HepG2 (cell line): ENCODE data around the gene C3orf18. TPM values are rescaled to one million over a fixed set of nuclear protein-coding genes. Genes with fewer than 3 reads are reported as not detected.

ENCODE experiments used
- ATAC-seq: fragments of 200-7000 bp; cut with Tn5 transposase; 3 replicates; pipeline ENCODE4 v1.9.1; 2020; ENCODE audit warnings: mild to moderate bottlenecking, moderate library complexity
- BruUV-seq: library from RNA; stranded (reverse); fragments of 400-500 nt; replicated peaks from 2 replicates; lab custom pipeline; 2021; lab: Mats Ljungman, UMichigan
- CTCF ChIA-PET: fragments of 300-600 bp; formaldehyde crosslinking; extraction: SDS; loops from one replicate; lab custom pipeline; 2021; ENCODE audit warnings: low total read pairs, inconsistent platforms, low intra/inter-chr PET ratio; lab: Yijun Ruan, JAX
- POLR2A ChIA-PET: fragments of 350-600 bp; sonication (Branson Sonifier 250); formaldehyde crosslinking; loops from one replicate; lab custom pipeline; 2020; ENCODE audit warnings: antibody characterized with exemption, inconsistent platforms; lab: Yijun Ruan, JAX
- DNase-seq: peaks from one replicate; pipeline ENCODE4 v3.0.0-alpha.2; 2015; ENCODE audit warnings: low spot score
- FAIRE-seq: peaks from 3 replicates; lab custom pipeline; 2011; peaks lifted over from hg19 to GRCh38; lab: Jason Lieb, UNC
- H2AFZ ChIP-seq: one replicate; pipeline ENCODE4 v1.6.1; 2011; ENCODE audit warnings: low read length, inconsistent platforms
- H3K27ac ChIP-seq: fragments of 300-600 bp; 3 replicates; pipeline ENCODE4 v1.8.0; 2011; ENCODE audit warnings: mixed run types, mild to moderate bottlenecking, mixed read lengths, low read length, inconsistent platforms; ENCODE audit not compliant: insufficient read depth; ENCODE audit errors: extremely low read length
- H3K27me3 ChIP-seq, 2 experiments: fragments of 200-600 bp in 1 of 2; 2 replicates in 1 of 2; 3 replicates in 1 of 2; pipeline versions ENCODE4 v1.6.0 to v1.8.0; 2011; ENCODE audit warnings: low read length in 2 of 2, mild to moderate bottlenecking in 2 of 2, moderate library complexity in 2 of 2, inconsistent platforms in 1 of 2; ENCODE audit not compliant: insufficient read depth in 2 of 2, control insufficient read depth in 1 of 2
- H3K36me3 ChIP-seq, 2 experiments: fragments of 200-600 bp in 1 of 2; replicated peaks in 1 of 2; 2 replicates in 1 of 2; 3 replicates in 1 of 2; pipeline versions ENCODE4 v1.5.1 to v1.8.0; 2011; ENCODE audit warnings: low read length in 2 of 2, inconsistent platforms in 1 of 2; ENCODE audit not compliant: insufficient read depth in 2 of 2, control insufficient read depth in 1 of 2
- H3K4me1 ChIP-seq: 2 replicates; pipeline ENCODE4 v1.5.1; 2012; ENCODE audit warnings: low read length, inconsistent platforms; ENCODE audit not compliant: insufficient read depth
- H3K4me2 ChIP-seq: 2 replicates; pipeline ENCODE4 v1.6.0; 2011; ENCODE audit warnings: low read depth, low read length, inconsistent platforms
- H3K4me3 ChIP-seq, 3 experiments: fragments of 200-600 bp in 1 of 3; sonication (generic), shearing (Covaris generic) in 1 of 3; replicated peaks in 1 of 3; 2 replicates each; pipeline ENCODE4 v1.5.1; 2011 to 2016; ENCODE audit warnings: low read length in 3 of 3, inconsistent platforms in 2 of 3, low read depth in 2 of 3, mild to moderate bottlenecking in 2 of 3, control low read depth in 1 of 3, mixed read lengths in 1 of 3; ENCODE audit not compliant: insufficient read depth in 1 of 3
- H3K79me2 ChIP-seq: one replicate; pipeline ENCODE4 v1.6.1; 2011; ENCODE audit warnings: low read length, inconsistent platforms; ENCODE audit not compliant: insufficient read depth
- H3K9ac ChIP-seq: 2 replicates; pipeline ENCODE4 v1.6.0; 2011; ENCODE audit warnings: mild to moderate bottlenecking, low read depth, low read length, inconsistent platforms; ENCODE audit not compliant: insufficient read depth
- H3K9me3 ChIP-seq: 2 replicates; pipeline ENCODE4 v1.5.1; 2012; ENCODE audit warnings: mild to moderate bottlenecking, low read length
- H4K20me1 ChIP-seq: 2 replicates; pipeline ENCODE4 v1.6.0; 2011; ENCODE audit warnings: inconsistent platforms, mild to moderate bottlenecking, low read length, moderate library complexity; ENCODE audit not compliant: insufficient read depth
- AHR ChIP-seq: IDR thresholded peaks from 2 replicates; pipeline ENCODE4 v1.6.1; 2018; ENCODE audit warnings: missing genetic modification reagents, missing compliant biosample characterization
- HMG20B ChIP-seq: conservative IDR thresholded peaks from 2 replicates; pipeline ENCODE4 v1.6.1; 2016; ENCODE audit warnings: missing genetic modification reagents, missing compliant biosample characterization
- HOXD1 ChIP-seq: sonication (generic); formaldehyde crosslinking; IDR thresholded peaks from 2 replicates; pipeline ENCODE4 v1.5.0; 2020; ENCODE audit warnings: missing genetic modification reagents
- SIN3B ChIP-seq: fragments of 150-350 bp; IDR thresholded peaks from 2 replicates; pipeline ENCODE4 v1.6.1; 2014; ENCODE audit warnings: low read length
- ZNF20 ChIP-seq: sonication (generic); formaldehyde crosslinking; IDR thresholded peaks from 2 replicates; pipeline ENCODE4 v1.4.0; 2020; ENCODE audit warnings: mild to moderate bottlenecking, moderate library complexity, missing genetic modification reagents
- WGBS: methylation state at CpG from one replicate; pipeline ENCODE4 v1.1.6; 2017; ENCODE audit warnings: low lambda C conversion rate; 5-methylcytosine and 5-hydroxymethylcytosine counted together
- in situ Hi-C: cut with HindIII; loops from 2 replicates; pipeline ENCODE4 v1.10.0; 2017; ENCODE audit warnings: low pct_unique_long_range_greater_than_20kb; ENCODE audit not compliant: extremely low pct_ligation_motif_present
- intact Hi-C: fragments of 100-400 bp; cut with micrococcal nuclease; formaldehyde crosslinking; loops from one replicate; pipeline ENCODE4 v1.10.0; 2022; ENCODE audit not compliant: unreplicated experiment
- polyA plus RNA-seq, 8 experiments: library from polyadenylated mRNA; depleted of rRNA in 3 of 8; stranded (reverse) in 7 of 8; unstranded in 1 of 8; fragments of >200 nt; fragmentation: Illumina TruSeq in 4 of 8; extraction: Trizol in 4 of 8; gene quantifications; 2 replicates each; pipeline versions ENCODE4 v1.2.1 to v1.2.3, GENCODE V29; 2011 to 2016; ENCODE audit warnings: low read depth in 4 of 8, missing spikeins in 1 of 8, mixed read lengths in 1 of 8; ENCODE audit not compliant: insufficient read depth in 1 of 8
- total RNA-seq, 5 experiments: library from RNA; depleted of rRNA; stranded (reverse); fragments of >200 nt; fragmentation: Illumina TruSeq; extraction: Trizol; gene quantifications; 2 replicates each; pipeline ENCODE4 v1.2.3, GENCODE V29; 2016; ENCODE audit warnings: low read depth in 1 of 5
- TF ChIP-seq, protein P1 (sequence below): sonication (generic); formaldehyde crosslinking; IDR thresholded peaks from 2 replicates; pipeline ENCODE4 v1.5.0; 2020; ENCODE audit warnings: missing genetic modification reagents, mild to moderate bottlenecking, borderline replicate concordance
- TF ChIP-seq, protein P2 (sequence below): sonication (generic); formaldehyde crosslinking; IDR thresholded peaks from 2 replicates; pipeline ENCODE4 v1.4.0; 2020; ENCODE audit warnings: missing genetic modification reagents

The C3orf18 gene
- total and polyA plus RNA-seq, 2 of the 13 experiments (the other 11 are each of a cell fraction or from before 2014, with no cell fraction given), result 1.6 to 4.8 TPM

DNA sequence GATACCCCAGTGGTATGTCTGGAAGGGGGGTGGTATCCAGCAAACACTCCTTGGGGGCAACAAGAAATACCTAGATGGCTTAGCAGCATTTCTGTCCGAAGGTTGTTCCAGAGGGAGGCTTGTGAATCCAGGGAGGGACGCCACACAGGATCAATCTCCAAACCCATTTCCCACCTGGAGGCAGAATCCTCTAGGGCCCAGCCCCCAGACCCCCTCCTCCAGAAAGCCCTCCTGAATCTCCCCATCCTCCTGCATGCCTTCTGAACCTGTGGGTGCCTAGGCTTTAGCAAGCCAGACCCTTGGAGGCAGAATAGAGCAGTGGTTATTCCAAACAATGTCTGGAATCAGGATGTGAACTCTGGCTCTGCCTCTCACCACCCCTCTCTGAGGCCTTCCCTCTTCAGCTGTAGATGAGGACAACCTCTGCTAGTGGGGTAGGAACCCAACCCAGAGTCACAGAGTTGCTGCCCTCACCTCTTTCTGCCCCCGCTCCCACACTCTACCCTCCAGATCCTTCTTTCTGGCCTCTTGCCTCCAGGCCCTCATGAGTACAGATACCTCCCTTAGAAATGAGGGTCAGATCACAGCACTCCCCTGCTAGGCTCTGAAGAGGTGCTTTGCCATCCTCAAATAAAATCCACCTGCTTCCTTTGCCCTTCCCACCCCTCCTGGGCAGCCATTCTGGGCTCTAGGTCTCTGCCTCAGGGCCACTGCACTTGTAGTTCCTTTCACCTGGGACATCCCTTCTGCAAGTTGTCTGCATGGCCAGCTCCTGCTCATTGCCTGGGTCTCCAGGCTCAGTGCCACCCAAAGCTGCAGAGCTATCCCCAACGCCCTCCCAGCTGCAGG lies 35.9 kb upstream of the C3orf18 start (continued):
- TF ChIP-seq, protein P1, sequence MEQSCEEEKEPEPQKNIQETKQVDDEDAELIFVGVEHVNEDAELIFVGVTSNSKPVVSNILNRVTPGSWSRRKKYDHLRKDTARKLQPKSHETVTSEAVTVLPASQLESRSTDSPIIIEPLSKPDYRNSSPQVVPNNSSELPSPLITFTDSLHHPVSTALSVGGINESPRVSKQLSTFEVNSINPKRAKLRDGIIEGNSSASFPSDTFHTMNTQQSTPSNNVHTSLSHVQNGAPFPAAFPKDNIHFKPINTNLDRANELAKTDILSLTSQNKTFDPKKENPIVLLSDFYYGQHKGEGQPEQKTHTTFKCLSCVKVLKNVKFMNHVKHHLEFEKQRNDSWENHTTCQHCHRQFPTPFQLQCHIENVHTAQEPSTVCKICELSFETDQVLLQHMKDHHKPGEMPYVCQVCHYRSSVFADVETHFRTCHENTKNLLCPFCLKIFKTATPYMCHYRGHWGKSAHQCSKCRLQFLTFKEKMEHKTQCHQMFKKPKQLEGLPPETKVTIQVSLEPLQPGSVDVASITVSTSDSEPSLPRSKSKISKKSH (CRISPR knock-in tag), result no peak
- TF ChIP-seq HOXD1 (no peak), SIN3B (no peak), ZNF20 (CRISPR knock-in tag) (no peak)

DNA sequence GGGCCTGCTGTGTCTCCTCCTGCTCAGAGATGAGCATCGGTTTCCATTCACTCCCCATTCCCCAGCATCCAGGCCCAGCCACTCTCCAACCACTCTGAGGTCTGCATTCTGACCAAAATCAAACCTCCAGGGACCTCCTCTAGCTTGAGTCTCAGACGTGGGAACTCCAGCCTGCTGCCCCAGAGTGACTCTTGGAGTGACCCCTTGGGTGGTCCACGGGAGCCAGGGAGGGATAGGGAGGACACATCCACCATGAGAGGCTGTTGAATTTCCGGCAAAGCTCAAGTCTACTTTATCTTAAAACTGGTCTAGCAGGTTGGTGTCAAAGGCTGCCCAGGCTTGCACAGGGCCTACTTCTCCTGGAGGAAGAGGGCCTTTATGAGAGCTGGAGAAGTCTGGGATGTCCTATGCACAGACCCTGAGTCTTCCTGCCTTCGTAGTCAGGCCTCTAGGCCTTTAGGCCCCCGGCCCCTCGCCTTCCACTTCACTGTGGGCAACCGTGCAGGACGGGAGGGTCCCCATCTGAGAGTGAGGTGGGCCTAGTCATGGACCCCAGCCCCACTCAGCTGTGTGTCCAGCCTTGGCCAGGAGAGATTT lies 35.1 kb upstream of the C3orf18 start:
- Histone ChIP-seq H3K79me2 (no peaks in the 10 kb centered on the region), H3K27me3 (no peaks in the 10 kb centered on the region), H2AFZ (no peak overlapping the region), H3K27ac (peak overlapping the region; percentile 97), H3K36me3 (0 out of 5 replicates have a peak, but pooled peaks cover 0 to 5% of the 10 kb centered on the region in 2 experiments), H3K4me3 (no peak overlapping the region), H3K9me3 (no peaks in the 10 kb centered on the region), H3K4me2 (0 out of 2 replicates have a peak overlapping the region, but pooled peaks have one; percentile 98), H3K4me1 (peaks cover 79% of the 10 kb centered on the region), H4K20me1 (no peaks in the 10 kb centered on the region), H3K9ac (peak overlapping the region; percentile 25; the same call in 1 of the 2 replicates)
- POLR2A ChIA-PET, result interaction anchor here (0.9 to 4.7 kb wide), 10 partner anchors 9 to 897 kb away, joined by 3 to 176 read pairs (median 17); partner anchors contain the start of genes C3orf18, CISH, DCAF1 and HEMK1
- in situ Hi-C loops (no loop called here), intact Hi-C loops (no loop called here)
- WGBS, result 97% methylated on average over 7 of the region's 9 CpGs
- no peak for DNase-seq
- no peak for ATAC-seq
- FAIRE-seq, result no peak
- BruUV-seq, result no TSS peak
- CTCF ChIA-PET, result no interaction called here
- TF ChIP-seq AHR (0 out of 2 replicates have a peak, but pooled peaks have one; percentile 6), HMG20B (no peak)
- TF ChIP-seq, protein P2, sequence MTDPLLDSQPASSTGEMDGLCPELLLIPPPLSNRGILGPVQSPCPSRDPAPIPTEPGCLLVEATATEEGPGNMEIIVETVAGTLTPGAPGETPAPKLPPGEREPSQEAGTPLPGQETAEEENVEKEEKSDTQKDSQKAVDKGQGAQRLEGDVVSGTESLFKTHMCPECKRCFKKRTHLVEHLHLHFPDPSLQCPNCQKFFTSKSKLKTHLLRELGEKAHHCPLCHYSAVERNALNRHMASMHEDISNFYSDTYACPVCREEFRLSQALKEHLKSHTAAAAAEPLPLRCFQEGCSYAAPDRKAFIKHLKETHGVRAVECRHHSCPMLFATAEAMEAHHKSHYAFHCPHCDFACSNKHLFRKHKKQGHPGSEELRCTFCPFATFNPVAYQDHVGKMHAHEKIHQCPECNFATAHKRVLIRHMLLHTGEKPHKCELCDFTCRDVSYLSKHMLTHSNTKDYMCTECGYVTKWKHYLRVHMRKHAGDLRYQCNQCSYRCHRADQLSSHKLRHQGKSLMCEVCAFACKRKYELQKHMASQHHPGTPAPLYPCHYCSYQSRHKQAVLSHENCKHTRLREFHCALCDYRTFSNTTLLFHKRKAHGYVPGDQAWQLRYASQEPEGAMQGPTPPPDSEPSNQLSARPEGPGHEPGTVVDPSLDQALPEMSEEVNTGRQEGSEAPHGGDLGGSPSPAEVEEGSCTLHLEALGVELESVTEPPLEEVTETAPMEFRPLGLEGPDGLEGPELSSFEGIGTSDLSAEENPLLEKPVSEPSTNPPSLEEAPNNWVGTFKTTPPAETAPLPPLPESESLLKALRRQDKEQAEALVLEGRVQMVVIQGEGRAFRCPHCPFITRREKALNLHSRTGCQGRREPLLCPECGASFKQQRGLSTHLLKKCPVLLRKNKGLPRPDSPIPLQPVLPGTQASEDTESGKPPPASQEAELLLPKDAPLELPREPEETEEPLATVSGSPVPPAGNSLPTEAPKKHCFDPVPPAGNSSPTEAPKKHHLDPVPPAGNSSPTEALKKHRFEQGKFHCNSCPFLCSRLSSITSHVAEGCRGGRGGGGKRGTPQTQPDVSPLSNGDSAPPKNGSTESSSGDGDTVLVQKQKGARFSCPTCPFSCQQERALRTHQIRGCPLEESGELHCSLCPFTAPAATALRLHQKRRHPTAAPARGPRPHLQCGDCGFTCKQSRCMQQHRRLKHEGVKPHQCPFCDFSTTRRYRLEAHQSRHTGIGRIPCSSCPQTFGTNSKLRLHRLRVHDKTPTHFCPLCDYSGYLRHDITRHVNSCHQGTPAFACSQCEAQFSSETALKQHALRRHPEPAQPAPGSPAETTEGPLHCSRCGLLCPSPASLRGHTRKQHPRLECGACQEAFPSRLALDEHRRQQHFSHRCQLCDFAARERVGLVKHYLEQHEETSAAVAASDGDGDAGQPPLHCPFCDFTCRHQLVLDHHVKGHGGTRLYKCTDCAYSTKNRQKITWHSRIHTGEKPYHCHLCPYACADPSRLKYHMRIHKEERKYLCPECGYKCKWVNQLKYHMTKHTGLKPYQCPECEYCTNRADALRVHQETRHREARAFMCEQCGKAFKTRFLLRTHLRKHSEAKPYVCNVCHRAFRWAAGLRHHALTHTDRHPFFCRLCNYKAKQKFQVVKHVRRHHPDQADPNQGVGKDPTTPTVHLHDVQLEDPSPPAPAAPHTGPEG (CRISPR knock-in tag), result 0 out of 2 replicates have a peak, but pooled peaks have one; percentile 24
